ENCODE data around the gene HDAC7. TPM values are rescaled to one million over a fixed set of nuclear protein-coding genes. Genes with fewer than 3 reads are reported as not detected.
"Not testable (repeated sequence)": the region's sequence is repeated elsewhere in the genome, so short reads cannot be mapped to it uniquely, and the experiment has no call there.

Gene HDAC7
- polyA plus RNA-seq, 4 donors: 67.6 to 111 (median 76.2) TPM

GRCh38 chr12:47815447-47815846 lies 4.3 kb downstream of the HDAC7 start:
- DNase-seq (ENCODE audit: low read depth in 4 of 4, low spot score in 2 of 4): not testable (repeated sequence)

GRCh38 chr12:47814539-47815170 lies 5.0 kb downstream of the HDAC7 start:
- DNase-seq (ENCODE audit: low read depth in 4 of 4, low spot score in 2 of 4): no peak

- DNase-seq (ENCODE audit: low read depth in 4 of 4, low spot score in 2 of 4): no peak
Measured at GRCh38 chr12:47813511-47814196, 6.0 kb downstream of the HDAC7 start.

GRCh38 chr12:47812797-47813510 lies 6.7 kb downstream of the HDAC7 start:
- DNase-seq (ENCODE audit: low read depth in 4 of 4, low spot score in 2 of 4): no peak

GRCh38 chr12:47811581-47812484 lies 7.9 kb downstream of the HDAC7 start:
- no peak for DNase-seq (ENCODE audit: low read depth in 4 of 4, low spot score in 2 of 4)

GRCh38 chr12:47811072-47811396 lies 8.7 kb downstream of the HDAC7 start:
- DNase-seq (ENCODE audit: low read depth in 4 of 4, low spot score in 2 of 4): no peak

- DNase-seq (ENCODE audit: low read depth in 4 of 4, low spot score in 2 of 4): not testable (repeated sequence)
Measured at GRCh38 chr12:47809518-47809917, 10.2 kb downstream of the HDAC7 start.

- DNase-seq (ENCODE audit: low read depth in 4 of 4, low spot score in 2 of 4): no peak
Measured at GRCh38 chr12:47808574-47809365, 10.9 kb downstream of the HDAC7 start.

- no peak for DNase-seq (ENCODE audit: low read depth in 4 of 4, low spot score in 2 of 4)
Measured at GRCh38 chr12:47808050-47808449, 11.7 kb downstream of the HDAC7 start.

GRCh38 chr12:47807338-47807737 lies 12.4 kb downstream of the HDAC7 start:
- no peak for DNase-seq (ENCODE audit: low read depth in 4 of 4, low spot score in 2 of 4)

- no peak for DNase-seq (ENCODE audit: low read depth in 4 of 4, low spot score in 2 of 4)
Measured at GRCh38 chr12:47805417-47805816, 14.3 kb downstream of the HDAC7 start.

- DNase-seq (ENCODE audit: low read depth in 4 of 4, low spot score in 2 of 4): no peak
Measured at GRCh38 chr12:47804171-47804570, 15.5 kb downstream of the HDAC7 start.

- DNase-seq (ENCODE audit: low read depth in 4 of 4, low spot score in 2 of 4): no peak
Measured at GRCh38 chr12:47803191-47803875, 16.4 kb downstream of the HDAC7 start.

- DNase-seq (ENCODE audit: low read depth in 4 of 4, low spot score in 2 of 4): no peak
Measured at GRCh38 chr12:47802312-47802711, 17.4 kb downstream of the HDAC7 start.

GRCh38 chr12:47801904-47802246 lies 17.8 kb downstream of the HDAC7 start:
- DNase-seq (ENCODE audit: low read depth in 4 of 4, low spot score in 2 of 4): no peak

GRCh38 chr12:47801170-47801903 lies 18.4 kb downstream of the HDAC7 start:
- no peak for DNase-seq (ENCODE audit: low read depth in 4 of 4, low spot score in 2 of 4)

- DNase-seq (ENCODE audit: low read depth in 4 of 4, low spot score in 2 of 4): no peak
Measured at GRCh38 chr12:47800582-47800981, 19.1 kb downstream of the HDAC7 start.

- no peak for DNase-seq (ENCODE audit: low read depth in 4 of 4, low spot score in 2 of 4)
Measured at GRCh38 chr12:47799357-47799955, 20.2 kb downstream of the HDAC7 start.
